Measurements from ENCODE around the gene TMED10.
A peak's percentile ranks its signal among the peaks of the same experiment; 100 is the strongest.
"Not testable (repeated sequence)": the region's sequence is repeated elsewhere in the genome, so short reads cannot be mapped to it uniquely, and the experiment has no call there.

The TMED10 gene

GRCh38 chr14:75182163-75182562, 5.8 kb upstream of the TMED10 start:
- not testable (repeated sequence) for H3K4me3 Mint-ChIP-seq, H3K9me3 Mint-ChIP-seq, H3K27ac Mint-ChIP-seq, H3K27me3 Mint-ChIP-seq, H3K4me1 Mint-ChIP-seq, H3K36me3 Mint-ChIP-seq

- Mint-ChIP-seq H3K4me3 (no peak overlapping the region), H3K9me3 (no peaks in the 10 kb centered on the region)
These were observed 5.1 kb upstream of the TMED10 start for GRCh38 chr14:75181293-75182062.

GRCh38 chr14:75175677-75176141, 703 bp downstream of the TMED10 start:
- H3K9me3 Mint-ChIP-seq = no peaks in the 10 kb centered on the region
- H3K4me1 Mint-ChIP-seq = peaks cover 52% of the 10 kb centered on the region
- H3K36me3 Mint-ChIP-seq = peaks cover 2% of the 10 kb centered on the region
- no peaks in the 10 kb centered on the region for H3K27me3 Mint-ChIP-seq
- peak overlapping the region; percentile 95 for H3K4me3 Mint-ChIP-seq
- peak overlapping the region; percentile 99 for H3K27ac Mint-ChIP-seq

More at GRCh38 chr14:75181293-75182062, 5.1 kb upstream of the TMED10 start:
- no peaks in the 10 kb centered on the region for H3K27me3 Mint-ChIP-seq
- no peak overlapping the region for H3K27ac Mint-ChIP-seq
- no peaks in the 10 kb centered on the region for H3K36me3 Mint-ChIP-seq
- H3K4me1 Mint-ChIP-seq = peaks cover 8% of the 10 kb centered on the region

- Mint-ChIP-seq H3K27me3 (no peaks in the 10 kb centered on the region), H3K36me3 (peaks cover 2% of the 10 kb centered on the region), H3K9me3 (no peaks in the 10 kb centered on the region), H3K4me3 (peak overlapping the region; percentile 90), H3K27ac (peak overlapping the region; percentile 94), H3K4me1 (peaks cover 65% of the 10 kb centered on the region)
These were observed 2.3 kb downstream of the TMED10 start for GRCh38 chr14:75174066-75174465.

- peaks cover 2% of the 10 kb centered on the region for H3K36me3 Mint-ChIP-seq
- no peaks in the 10 kb centered on the region for H3K27me3 Mint-ChIP-seq
- H3K9me3 Mint-ChIP-seq = no peaks in the 10 kb centered on the region
- no peak overlapping the region for H3K4me3 Mint-ChIP-seq
- H3K4me1 Mint-ChIP-seq = peaks cover 86% of the 10 kb centered on the region
- no peak overlapping the region for H3K27ac Mint-ChIP-seq
These were observed 5.6 kb downstream of the TMED10 start for GRCh38 chr14:75170772-75171171.

GRCh38 chr14:75168586-75169335, 7.7 kb downstream of the TMED10 start:
- no peak overlapping the region for H3K4me3 Mint-ChIP-seq
- H3K27me3 Mint-ChIP-seq = no peaks in the 10 kb centered on the region

GRCh38 chr14:75167325-75167724, 9.1 kb downstream of the TMED10 start:
- Mint-ChIP-seq H3K4me3 (no peak overlapping the region), H3K27ac (no peak overlapping the region), H3K4me1 (peaks cover 71% of the 10 kb centered on the region)

More at GRCh38 chr14:75168586-75169335, 7.7 kb downstream of the TMED10 start:
- H3K36me3 Mint-ChIP-seq = no peaks in the 10 kb centered on the region
- no peak overlapping the region for H3K27ac Mint-ChIP-seq
- H3K9me3 Mint-ChIP-seq = no peaks in the 10 kb centered on the region
- H3K4me1 Mint-ChIP-seq = peaks cover 80% of the 10 kb centered on the region

GRCh38 chr14:75165586-75166391, 10.6 kb downstream of the TMED10 start:
- no peak overlapping the region for H3K4me3 Mint-ChIP-seq
- H3K27ac Mint-ChIP-seq = no peak overlapping the region
- no peaks in the 10 kb centered on the region for H3K27me3 Mint-ChIP-seq
- no peaks in the 10 kb centered on the region for H3K9me3 Mint-ChIP-seq
- peaks cover 73% of the 10 kb centered on the region for H3K4me1 Mint-ChIP-seq
- H3K36me3 Mint-ChIP-seq = peaks cover 2% of the 10 kb centered on the region

More at GRCh38 chr14:75167325-75167724, 9.1 kb downstream of the TMED10 start:
- Mint-ChIP-seq H3K27me3 (no peaks in the 10 kb centered on the region), H3K9me3 (no peaks in the 10 kb centered on the region), H3K36me3 (peaks cover 2% of the 10 kb centered on the region)

GRCh38 chr14:75164809-75165208, 11.6 kb downstream of the TMED10 start:
- Mint-ChIP-seq H3K27me3 (no peaks in the 10 kb centered on the region), H3K4me1 (peaks cover 75% of the 10 kb centered on the region), H3K36me3 (peaks cover 2% of the 10 kb centered on the region), H3K9me3 (no peaks in the 10 kb centered on the region), H3K4me3 (no peak overlapping the region), H3K27ac (no peak overlapping the region)

GRCh38 chr14:75163677-75164076, 12.7 kb downstream of the TMED10 start:
- Mint-ChIP-seq H3K4me1 (peaks cover 77% of the 10 kb centered on the region), H3K36me3 (peaks cover 2% of the 10 kb centered on the region), H3K27me3 (no peaks in the 10 kb centered on the region), H3K27ac (no peak overlapping the region), H3K9me3 (no peaks in the 10 kb centered on the region), H3K4me3 (no peak overlapping the region)

GRCh38 chr14:75162631-75163030, 13.8 kb downstream of the TMED10 start:
- Mint-ChIP-seq H3K9me3 (no peaks in the 10 kb centered on the region), H3K27ac (no peak overlapping the region), H3K4me3 (peak overlapping the region; percentile 26), H3K27me3 (no peaks in the 10 kb centered on the region), H3K4me1 (peaks cover 67% of the 10 kb centered on the region), H3K36me3 (peaks cover 2% of the 10 kb centered on the region)

GRCh38 chr14:75158843-75159614, 17.4 kb downstream of the TMED10 start:
- peaks cover 2% of the 10 kb centered on the region for H3K36me3 Mint-ChIP-seq
- no peaks in the 10 kb centered on the region for H3K27me3 Mint-ChIP-seq
- peaks cover 67% of the 10 kb centered on the region for H3K4me1 Mint-ChIP-seq
- H3K27ac Mint-ChIP-seq = peak overlapping the region; percentile 84
- H3K4me3 Mint-ChIP-seq = no peak overlapping the region
- H3K9me3 Mint-ChIP-seq = no peaks in the 10 kb centered on the region

- peak overlapping the region; percentile 65 for H3K27ac Mint-ChIP-seq
- H3K4me1 Mint-ChIP-seq = peaks cover 69% of the 10 kb centered on the region
- peak overlapping the region; percentile 15 for H3K4me3 Mint-ChIP-seq
- H3K36me3 Mint-ChIP-seq = no peaks in the 10 kb centered on the region
- H3K27me3 Mint-ChIP-seq = no peaks in the 10 kb centered on the region
- no peaks in the 10 kb centered on the region for H3K9me3 Mint-ChIP-seq
These were observed 19.5 kb downstream of the TMED10 start for GRCh38 chr14:75156901-75157300.

- Mint-ChIP-seq H3K4me1 (peaks cover 68% of the 10 kb centered on the region), H3K9me3 (no peaks in the 10 kb centered on the region), H3K27ac (no peak overlapping the region), H3K4me3 (no peak overlapping the region), H3K36me3 (peaks cover 4% of the 10 kb centered on the region), H3K27me3 (no peaks in the 10 kb centered on the region)
These were observed 20.3 kb downstream of the TMED10 start for GRCh38 chr14:75156111-75156510.

- Mint-ChIP-seq H3K36me3 (peaks cover 4% of the 10 kb centered on the region), H3K9me3 (no peaks in the 10 kb centered on the region), H3K27me3 (no peaks in the 10 kb centered on the region), H3K4me3 (no peak overlapping the region), H3K4me1 (peaks cover 58% of the 10 kb centered on the region), H3K27ac (no peak overlapping the region)
These were observed 21.2 kb downstream of the TMED10 start for GRCh38 chr14:75155169-75155568.
